ENCODE data around the gene LRRC47.

DNA sequence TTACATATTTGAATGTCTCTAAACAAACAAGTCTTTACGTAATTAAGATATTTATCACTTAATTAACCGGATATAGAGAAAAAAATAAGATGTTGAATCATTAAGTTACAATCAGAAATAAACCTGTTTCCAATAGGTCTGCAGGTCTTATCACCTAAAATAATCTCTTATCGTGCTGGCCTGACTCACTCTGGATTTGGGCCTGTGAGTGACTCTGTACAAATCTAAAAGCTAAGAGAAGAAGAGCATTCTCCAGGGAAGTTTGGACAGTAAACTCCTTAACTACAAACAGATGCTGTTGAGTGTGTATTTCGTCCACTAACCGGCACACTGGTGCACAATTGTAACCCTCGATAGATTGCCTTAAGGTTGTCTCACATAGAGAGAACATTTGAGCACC, 35.4 kb upstream of the LRRC47 start:
- TF ChIP-seq CREB1 (IDR thresholded peaks at IDR 0.05) (no peak), POLR2A (IDR thresholded peaks at IDR 0.05; ENCODE audit: control extremely low read depth in 1 of 2, low read depth in 2 of 2, low read length in 2 of 2) (no peak), RAD21 (IDR thresholded peaks at IDR 0.05 in 1 of 2, conservative IDR thresholded peaks at IDR 0.05 in 1 of 2; ENCODE audit: low read depth in 2 of 2, low read length in 2 of 2) (no peak), GABPA (IDR thresholded peaks at IDR 0.05; ENCODE audit: borderline replicate concordance, insufficient read depth, low read length) (no peak)
- TF ChIP-seq, protein P1, sequence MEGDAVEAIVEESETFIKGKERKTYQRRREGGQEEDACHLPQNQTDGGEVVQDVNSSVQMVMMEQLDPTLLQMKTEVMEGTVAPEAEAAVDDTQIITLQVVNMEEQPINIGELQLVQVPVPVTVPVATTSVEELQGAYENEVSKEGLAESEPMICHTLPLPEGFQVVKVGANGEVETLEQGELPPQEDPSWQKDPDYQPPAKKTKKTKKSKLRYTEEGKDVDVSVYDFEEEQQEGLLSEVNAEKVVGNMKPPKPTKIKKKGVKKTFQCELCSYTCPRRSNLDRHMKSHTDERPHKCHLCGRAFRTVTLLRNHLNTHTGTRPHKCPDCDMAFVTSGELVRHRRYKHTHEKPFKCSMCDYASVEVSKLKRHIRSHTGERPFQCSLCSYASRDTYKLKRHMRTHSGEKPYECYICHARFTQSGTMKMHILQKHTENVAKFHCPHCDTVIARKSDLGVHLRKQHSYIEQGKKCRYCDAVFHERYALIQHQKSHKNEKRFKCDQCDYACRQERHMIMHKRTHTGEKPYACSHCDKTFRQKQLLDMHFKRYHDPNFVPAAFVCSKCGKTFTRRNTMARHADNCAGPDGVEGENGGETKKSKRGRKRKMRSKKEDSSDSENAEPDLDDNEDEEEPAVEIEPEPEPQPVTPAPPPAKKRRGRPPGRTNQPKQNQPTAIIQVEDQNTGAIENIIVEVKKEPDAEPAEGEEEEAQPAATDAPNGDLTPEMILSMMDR (IDR thresholded peaks at IDR 0.05; ENCODE audit: control extremely low read depth in 1 of 3, insufficient read depth in 1 of 3, low read depth in 1 of 3, low read length in 3 of 3), result no peak

Measured in H1 (cell line).